Bronchial epithelial cell (primary cell): Measurements from ENCODE around the gene POLN. TPM values are rescaled to one million over a fixed set of nuclear protein-coding genes. Genes with fewer than 3 reads are reported as not detected.

Experiments
- DNase-seq: peaks from one replicate; pipeline ENCODE4 v3.0.0-alpha.2; 2010; ENCODE audit warnings: low read depth
- FAIRE-seq: peaks from 2 replicates; lab custom pipeline; 2011; peaks lifted over from hg19 to GRCh38; lab: Jason Lieb, UNC
- H3K27me3 ChIP-seq: 2 replicates; pipeline ENCODE4 v1.5.1; 2011; ENCODE audit warnings: low read length; ENCODE audit not compliant: control insufficient read depth, insufficient read depth
- H3K36me3 ChIP-seq: 2 replicates; pipeline ENCODE4 v1.5.1; 2011; ENCODE audit warnings: low read length; ENCODE audit not compliant: control insufficient read depth, insufficient read depth
- H3K4me3 ChIP-seq: 2 replicates; pipeline ENCODE4 v1.5.1; 2011; ENCODE audit warnings: mild to moderate bottlenecking, low read depth, low read length, control low read depth
- CTCF ChIP-seq: IDR thresholded peaks from 2 replicates; pipeline ENCODE4 v1.5.1; 2011; ENCODE audit warnings: mild to moderate bottlenecking, moderate library complexity, low read length, control low read depth, inconsistent platforms; ENCODE audit not compliant: insufficient read depth, severe bottlenecking
- total RNA-seq: library from RNA; depleted of rRNA; stranded (reverse); fragments of >200 nt; gene quantifications from 2 replicates; pipeline ENCODE4 v1.2.1, GENCODE V29; 2014

POLN gene
- total RNA-seq, 1 donor from 2014 or later = 1.6 TPM

- Histone ChIP-seq H3K36me3 (peaks cover 14% of the 10 kb centered on the region), H3K27me3 (no peaks in the 10 kb centered on the region), H3K4me3 (peak within 1 kb of the TSS; percentile 81)
- TF ChIP-seq CTCF = no peak
- no peak for FAIRE-seq
- DNase-seq = no peak
Measured at GRCh38 chr4:2261853-2262144, 19.9 kb upstream of the POLN start, which contains the start of gene MXD4. Gene MXD4, minus strand, starts transcription at chr4:2262109. Its CDS starts 129 bp downstream, at chr4:2261980.

GRCh38 chr4:2261110-2261852, 19.4 kb upstream of the POLN start:
- peaks cover 14% of the 10 kb centered on the region for H3K36me3 ChIP-seq
- no peaks in the 10 kb centered on the region for H3K27me3 ChIP-seq
- H3K4me3 ChIP-seq = peak overlapping the region; percentile 81
- no peak for TF ChIP-seq CTCF
- DNase-seq (no peak), FAIRE-seq (no peak)

GRCh38 chr4:2260344-2261109, 18.6 kb upstream of the POLN start:
- Histone ChIP-seq H3K36me3 (peaks cover 14% of the 10 kb centered on the region), H3K4me3 (peak overlapping the region; percentile 81), H3K27me3 (no peaks in the 10 kb centered on the region)
- TF ChIP-seq CTCF = no peak
- FAIRE-seq (no peak), DNase-seq (no peak)

- Histone ChIP-seq H3K27me3 (no peaks in the 10 kb centered on the region), H3K36me3 (peaks cover 14% of the 10 kb centered on the region), H3K4me3 (no peak overlapping the region)
- FAIRE-seq (no peak), DNase-seq (no peak)
- TF ChIP-seq CTCF = no peak
Measured at GRCh38 chr4:2259541-2260343, 17.8 kb upstream of the POLN start.

GRCh38 chr4:2259036-2259540, 17.2 kb upstream of the POLN start:
- no peaks in the 10 kb centered on the region for H3K27me3 ChIP-seq
- DNase-seq (no peak), FAIRE-seq (no peak)
- H3K4me3 ChIP-seq = no peak overlapping the region
- no peak for TF ChIP-seq CTCF
- H3K36me3 ChIP-seq = peaks cover 14% of the 10 kb centered on the region
